ENCODE results near the gene GFAP. TPM values are rescaled to one million over a fixed set of nuclear protein-coding genes. Genes with fewer than 3 reads are reported as not detected.

The GFAP gene
- polyA plus RNA-seq, 1 of the 3 experiments (the other 2 are of a cell fraction): 0.48 TPM

DNA sequence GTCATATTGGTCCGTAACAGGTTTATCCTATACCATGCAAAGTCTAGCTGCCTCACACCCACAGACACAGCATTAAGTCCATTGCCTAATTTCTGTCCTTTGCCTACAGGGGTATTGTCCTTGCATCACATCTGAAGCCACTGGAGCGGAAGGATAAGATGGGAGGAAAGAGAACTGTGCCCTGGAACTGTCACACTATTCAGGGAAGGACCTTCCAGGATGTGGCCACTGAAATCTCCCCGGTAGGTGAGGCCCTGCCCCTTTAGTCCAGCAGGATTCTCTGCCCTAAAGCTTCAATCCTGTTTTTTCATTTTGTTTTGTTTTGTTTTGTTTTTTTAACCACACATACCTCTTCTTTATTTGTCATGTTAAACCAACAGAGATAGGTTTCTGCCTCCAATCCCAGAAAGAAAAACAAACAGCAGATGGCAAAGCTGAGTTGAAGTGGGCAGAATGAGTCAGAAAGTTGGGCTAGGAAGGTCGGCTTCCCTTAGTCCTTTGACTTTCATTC is 13.8 kb downstream of the GFAP start:
- Histone ChIP-seq H3K4me3 (ENCODE audit: low read depth in 2 of 2, low read length in 1 of 2) (no peak overlapping the region), H3K4me2 (peak overlapping the region; percentile 91), H3K4me1 (ENCODE audit: control insufficient read depth in 1 of 2, insufficient read depth in 2 of 2, low read depth in 1 of 2, low read length in 1 of 2) (peaks cover 8 to 40% of the 10 kb centered on the region in 2 experiments; a peak in 3 of 4 replicates), H3K27ac (ENCODE audit: low read depth in 2 of 2, low read length in 1 of 2) (peak overlapping the region in 1 of 2 experiments; percentile 94; a peak in 2 of 4 replicates), H3K9me3 (no peaks in the 10 kb centered on the region), H3K79me2 (ENCODE audit: insufficient read depth) (peaks cover 27% of the 10 kb centered on the region), H3K27me3 (ENCODE audit: insufficient read depth) (no peaks in the 10 kb centered on the region), H3F3A (replicated peaks; ENCODE audit: insufficient read depth) (peaks cover 32% of the 10 kb centered on the region), H3K9me2 (no peaks in the 10 kb centered on the region), H3K9ac (peak overlapping the region; percentile 47), H3K36me3 (replicated peaks in 1 of 2; ENCODE audit: control insufficient read depth in 1 of 2, insufficient read depth in 2 of 2, low read length in 1 of 2) (peaks cover 0 to under 1% of the 10 kb centered on the region in 2 experiments), H4K20me1 (ENCODE audit: insufficient read depth) (no peaks in the 10 kb centered on the region), H2AFZ (ENCODE audit: low read depth) (no peak overlapping the region)
- CTCF ChIA-PET: interaction anchor here (1.1 to 6.8 kb wide), 6 partner anchors 10 to 248 kb away, joined by 3 to 38 read pairs (median 5); no protein-coding TSS in a partner anchor
- TF ChIP-seq JUND (IDR thresholded peaks at IDR 0.05) (peak; percentile 54), RAD21 (IDR thresholded peaks at IDR 0.05; ENCODE audit: low read length) (peak; percentile 21; the same call in 1 of the 2 replicates), EZH2phosphoT487 (IDR thresholded peaks at IDR 0.05; ENCODE audit: borderline replicate concordance, low read depth) (no peak), TCF12 (IDR thresholded peaks at IDR 0.05) (peak; percentile 62), SMC3 (IDR thresholded peaks at IDR 0.05; ENCODE audit: low read depth, low read length) (peak; percentile 29), FOSL2 (IDR thresholded peaks at IDR 0.05; ENCODE audit: borderline replicate concordance, low read depth) (peak; percentile 67; the same call in 1 of the 2 replicates), ELF1 (IDR thresholded peaks at IDR 0.05) (no peak), NFIC (IDR thresholded peaks at IDR 0.05; ENCODE audit: borderline replicate concordance) (peak; percentile 35; the same call in 1 of the 2 replicates)
- TF ChIP-seq, protein P1, sequence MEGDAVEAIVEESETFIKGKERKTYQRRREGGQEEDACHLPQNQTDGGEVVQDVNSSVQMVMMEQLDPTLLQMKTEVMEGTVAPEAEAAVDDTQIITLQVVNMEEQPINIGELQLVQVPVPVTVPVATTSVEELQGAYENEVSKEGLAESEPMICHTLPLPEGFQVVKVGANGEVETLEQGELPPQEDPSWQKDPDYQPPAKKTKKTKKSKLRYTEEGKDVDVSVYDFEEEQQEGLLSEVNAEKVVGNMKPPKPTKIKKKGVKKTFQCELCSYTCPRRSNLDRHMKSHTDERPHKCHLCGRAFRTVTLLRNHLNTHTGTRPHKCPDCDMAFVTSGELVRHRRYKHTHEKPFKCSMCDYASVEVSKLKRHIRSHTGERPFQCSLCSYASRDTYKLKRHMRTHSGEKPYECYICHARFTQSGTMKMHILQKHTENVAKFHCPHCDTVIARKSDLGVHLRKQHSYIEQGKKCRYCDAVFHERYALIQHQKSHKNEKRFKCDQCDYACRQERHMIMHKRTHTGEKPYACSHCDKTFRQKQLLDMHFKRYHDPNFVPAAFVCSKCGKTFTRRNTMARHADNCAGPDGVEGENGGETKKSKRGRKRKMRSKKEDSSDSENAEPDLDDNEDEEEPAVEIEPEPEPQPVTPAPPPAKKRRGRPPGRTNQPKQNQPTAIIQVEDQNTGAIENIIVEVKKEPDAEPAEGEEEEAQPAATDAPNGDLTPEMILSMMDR (IDR thresholded peaks at IDR 0.05): peak; percentile 53
- no peak for DNase-seq
- POLR2A ChIA-PET: interaction anchor here (0.6 kb wide), 1 partner anchor 187 kb away, joined by 5 read pairs; no protein-coding TSS in a partner anchor
- 58% methylated on average over 4 of the region's 4 CpGs for WGBS (ENCODE audit: low lambda C conversion rate)

DNA sequence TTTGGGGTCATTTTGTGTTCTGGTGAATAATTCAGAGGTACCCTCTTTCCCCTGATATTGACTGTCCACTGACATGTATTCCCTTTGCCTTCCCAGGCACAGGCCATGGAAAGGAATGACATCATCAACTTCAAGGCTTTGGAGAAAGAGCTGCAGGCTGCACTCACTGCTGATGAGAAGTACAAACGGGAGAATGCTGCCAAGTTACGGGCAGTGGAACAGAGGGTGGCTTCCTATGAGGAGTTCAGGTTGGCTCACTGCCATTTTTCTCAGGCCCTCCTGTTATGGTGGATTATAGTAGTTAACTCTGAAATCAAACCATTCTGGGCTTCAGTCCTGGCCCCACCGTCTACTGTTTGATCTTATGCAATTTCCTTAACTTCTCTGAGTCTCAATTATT is 14.4 kb downstream of the GFAP start:
- Histone ChIP-seq H3K79me2 (ENCODE audit: insufficient read depth) (peaks cover 33% of the 10 kb centered on the region), H3F3A (replicated peaks; ENCODE audit: insufficient read depth) (peaks cover 32% of the 10 kb centered on the region), H3K27ac (ENCODE audit: low read depth in 2 of 2, low read length in 1 of 2) (peak overlapping the region in 1 of 2 experiments; percentile 94; a peak in 2 of 4 replicates), H4K20me1 (ENCODE audit: insufficient read depth) (no peaks in the 10 kb centered on the region), H3K9me3 (no peaks in the 10 kb centered on the region), H3K27me3 (ENCODE audit: insufficient read depth) (no peaks in the 10 kb centered on the region), H3K36me3 (replicated peaks in 1 of 2; ENCODE audit: control insufficient read depth in 1 of 2, insufficient read depth in 2 of 2, low read length in 1 of 2) (peaks cover under 1 to 7% of the 10 kb centered on the region in 2 experiments), H3K4me1 (ENCODE audit: control insufficient read depth in 1 of 2, insufficient read depth in 2 of 2, low read depth in 1 of 2, low read length in 1 of 2) (peaks cover 8 to 36% of the 10 kb centered on the region in 2 experiments; a peak in 3 of 4 replicates), H2AFZ (ENCODE audit: low read depth) (no peak overlapping the region), H3K9ac (peak overlapping the region; percentile 98), H3K4me2 (peak overlapping the region; percentile 91), H3K4me3 (ENCODE audit: low read depth in 2 of 2, low read length in 1 of 2) (no peak overlapping the region), H3K9me2 (no peaks in the 10 kb centered on the region)
- WGBS (ENCODE audit: low lambda C conversion rate): 22% methylated on average over 3 of the region's 3 CpGs
- no peak for DNase-seq
- CTCF ChIA-PET: interaction anchor here (1.3 to 6.8 kb wide), 5 partner anchors 19 to 198 kb away, joined by 7 to 38 read pairs (median 22); no protein-coding TSS in a partner anchor
- POLR2A ChIA-PET: interaction anchor here (0.6 kb wide), 1 partner anchor 188 kb away, joined by 5 read pairs; no protein-coding TSS in a partner anchor
- TF ChIP-seq, protein P2, sequence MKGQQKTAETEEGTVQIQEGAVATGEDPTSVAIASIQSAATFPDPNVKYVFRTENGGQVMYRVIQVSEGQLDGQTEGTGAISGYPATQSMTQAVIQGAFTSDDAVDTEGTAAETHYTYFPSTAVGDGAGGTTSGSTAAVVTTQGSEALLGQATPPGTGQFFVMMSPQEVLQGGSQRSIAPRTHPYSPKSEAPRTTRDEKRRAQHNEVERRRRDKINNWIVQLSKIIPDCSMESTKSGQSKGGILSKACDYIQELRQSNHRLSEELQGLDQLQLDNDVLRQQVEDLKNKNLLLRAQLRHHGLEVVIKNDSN (IDR thresholded peaks at IDR 0.05; ENCODE audit: borderline replicate concordance, low read depth): no peak
- TF ChIP-seq, protein P3, sequence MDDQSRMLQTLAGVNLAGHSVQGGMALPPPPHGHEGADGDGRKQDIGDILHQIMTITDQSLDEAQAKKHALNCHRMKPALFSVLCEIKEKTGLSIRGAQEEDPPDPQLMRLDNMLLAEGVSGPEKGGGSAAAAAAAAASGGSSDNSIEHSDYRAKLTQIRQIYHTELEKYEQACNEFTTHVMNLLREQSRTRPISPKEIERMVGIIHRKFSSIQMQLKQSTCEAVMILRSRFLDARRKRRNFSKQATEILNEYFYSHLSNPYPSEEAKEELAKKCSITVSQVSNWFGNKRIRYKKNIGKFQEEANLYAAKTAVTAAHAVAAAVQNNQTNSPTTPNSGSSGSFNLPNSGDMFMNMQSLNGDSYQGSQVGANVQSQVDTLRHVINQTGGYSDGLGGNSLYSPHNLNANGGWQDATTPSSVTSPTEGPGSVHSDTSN (IDR thresholded peaks at IDR 0.05): no peak
- TF ChIP-seq JUND (IDR thresholded peaks at IDR 0.05): 0 out of 2 replicates have a peak, but pooled peaks have one; percentile 24
- TF ChIP-seq, protein P1 (IDR thresholded peaks at IDR 0.05): no peak
- TF ChIP-seq GATA2 (CRISPR knock-in tag; IDR thresholded peaks at IDR 0.05): no peak
- TF ChIP-seq, protein P4, sequence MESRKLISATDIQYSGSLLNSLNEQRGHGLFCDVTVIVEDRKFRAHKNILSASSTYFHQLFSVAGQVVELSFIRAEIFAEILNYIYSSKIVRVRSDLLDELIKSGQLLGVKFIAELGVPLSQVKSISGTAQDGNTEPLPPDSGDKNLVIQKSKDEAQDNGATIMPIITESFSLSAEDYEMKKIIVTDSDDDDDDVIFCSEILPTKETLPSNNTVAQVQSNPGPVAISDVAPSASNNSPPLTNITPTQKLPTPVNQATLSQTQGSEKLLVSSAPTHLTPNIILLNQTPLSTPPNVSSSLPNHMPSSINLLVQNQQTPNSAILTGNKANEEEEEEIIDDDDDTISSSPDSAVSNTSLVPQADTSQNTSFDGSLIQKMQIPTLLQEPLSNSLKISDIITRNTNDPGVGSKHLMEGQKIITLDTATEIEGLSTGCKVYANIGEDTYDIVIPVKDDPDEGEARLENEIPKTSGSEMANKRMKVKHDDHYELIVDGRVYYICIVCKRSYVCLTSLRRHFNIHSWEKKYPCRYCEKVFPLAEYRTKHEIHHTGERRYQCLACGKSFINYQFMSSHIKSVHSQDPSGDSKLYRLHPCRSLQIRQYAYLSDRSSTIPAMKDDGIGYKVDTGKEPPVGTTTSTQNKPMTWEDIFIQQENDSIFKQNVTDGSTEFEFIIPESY (IDR thresholded peaks at IDR 0.05; ENCODE audit: borderline replicate concordance, low read depth): no peak
- TF ChIP-seq ELF1 (IDR thresholded peaks at IDR 0.05): no peak

Measured in SK-N-SH (cell line).